GM18873 (cell line): Measurements from ENCODE around the gene MACROD1.
"Not testable (repeated sequence)": the region's sequence is repeated elsewhere in the genome, so short reads cannot be mapped to it uniquely, and the experiment has no call there.

Experiments
- ATAC-seq: cut with Tn5 transposase; IDR thresholded peaks from one replicate; pipeline ENCODE4 v1.9.1; 2021; ENCODE audit warnings: mild to moderate bottlenecking, moderate library complexity, moderate number of reproducible peaks; ENCODE audit not compliant: unreplicated experiment, low FRiP score

MACROD1 gene

GRCh38 chr11:64062185-64063039, 103.5 kb downstream of the MACROD1 start:
- ATAC-seq, result no peak

GRCh38 chr11:64060861-64061444, 105.0 kb downstream of the MACROD1 start:
- ATAC-seq, result no peak

DNA sequence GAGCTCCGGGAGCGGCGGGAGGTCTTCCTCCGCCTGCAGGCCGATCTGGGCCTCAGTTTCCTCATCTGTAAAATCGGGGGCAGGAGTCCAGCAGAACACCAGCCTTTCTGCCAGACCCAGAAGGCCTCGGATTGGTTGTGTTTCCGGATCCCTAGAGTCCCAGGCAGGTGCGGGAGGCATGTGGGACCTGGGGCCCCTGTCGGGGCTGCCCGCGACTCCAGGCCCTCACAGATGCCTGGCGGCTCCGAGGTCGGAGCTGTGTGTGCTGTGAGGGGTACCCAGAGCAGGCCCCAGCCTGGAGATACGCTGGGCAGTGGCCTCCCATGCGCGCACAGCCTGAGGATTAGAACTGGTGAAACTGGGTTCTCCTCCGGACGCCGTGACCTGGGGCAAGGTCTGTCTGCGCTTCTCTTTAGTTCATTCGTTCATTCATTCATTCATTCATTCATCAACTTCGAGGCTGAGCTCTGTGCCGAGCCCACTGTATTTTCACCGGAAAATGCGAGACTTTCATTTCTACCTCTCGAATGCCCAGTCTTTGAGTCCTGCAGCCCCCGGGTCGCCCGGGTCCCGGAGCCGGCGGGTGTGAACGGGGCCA, 105.6 kb downstream of the MACROD1 start:
- no peak for ATAC-seq

DNA sequence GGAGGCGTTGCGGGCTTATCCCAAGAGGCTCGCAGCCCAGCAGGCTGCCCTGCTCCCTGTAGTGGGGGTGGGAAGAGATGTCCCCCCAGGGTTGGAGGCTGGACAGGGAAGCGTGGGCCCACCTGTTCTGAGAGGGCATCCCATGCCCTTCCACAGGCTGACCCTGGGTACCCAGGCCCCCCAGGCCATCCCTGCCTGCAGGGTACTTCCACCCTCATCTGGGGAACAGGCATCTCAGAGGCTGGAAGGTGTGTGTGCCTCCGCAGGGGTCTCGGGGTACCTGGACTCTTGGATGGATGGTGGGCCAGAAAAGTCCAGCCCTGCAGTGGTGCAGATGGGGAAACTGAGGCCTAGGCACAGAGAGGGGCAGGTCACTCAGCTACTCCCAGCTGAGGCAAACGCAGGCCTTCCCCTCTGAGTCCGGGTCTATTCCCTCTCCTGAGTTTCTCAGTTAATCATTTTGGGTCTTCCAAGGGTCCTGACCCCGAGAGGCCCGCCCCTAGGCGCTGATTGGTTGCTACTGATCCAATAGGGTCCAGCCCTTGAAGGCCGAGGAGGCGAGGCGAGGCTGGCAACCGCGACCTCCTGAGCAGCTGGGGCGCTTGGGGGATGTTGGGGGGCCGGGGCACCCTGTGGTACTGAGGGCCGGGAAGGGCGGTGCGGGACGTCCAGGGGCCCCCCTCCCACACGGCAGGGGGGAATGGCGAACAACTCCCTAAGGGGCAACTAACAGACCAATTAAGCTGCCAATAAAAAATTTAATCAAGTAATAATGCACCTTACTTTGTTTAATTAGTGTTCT, 106.4 kb downstream of the MACROD1 start:
- no peak for ATAC-seq

DNA sequence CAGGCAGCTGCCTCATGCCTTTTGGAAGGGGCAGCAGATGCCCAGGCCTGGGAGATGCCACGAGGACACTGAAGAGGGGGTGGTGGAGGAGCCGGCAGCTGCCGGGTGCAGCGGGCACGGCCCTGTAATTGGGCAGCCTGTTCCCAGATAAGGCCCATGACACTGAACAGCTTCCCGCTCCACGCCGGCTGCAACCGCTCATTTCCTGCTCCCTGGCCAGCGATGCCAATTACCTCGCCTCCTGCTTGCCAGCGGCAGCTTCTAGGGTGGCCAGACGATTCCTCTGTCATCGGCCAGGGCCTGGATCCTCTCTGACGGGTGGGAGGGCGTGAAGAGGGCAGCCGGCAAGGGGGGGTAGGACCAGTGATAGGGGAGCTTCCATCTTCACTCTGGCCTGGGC, 107.4 kb downstream of the MACROD1 start:
- ATAC-seq, result no peak

GRCh38 chr11:64057890-64058289, 108.0 kb downstream of the MACROD1 start:
- no peak for ATAC-seq

GRCh38 chr11:64056861-64057260, 109.1 kb downstream of the MACROD1 start:
- no peak for ATAC-seq

DNA sequence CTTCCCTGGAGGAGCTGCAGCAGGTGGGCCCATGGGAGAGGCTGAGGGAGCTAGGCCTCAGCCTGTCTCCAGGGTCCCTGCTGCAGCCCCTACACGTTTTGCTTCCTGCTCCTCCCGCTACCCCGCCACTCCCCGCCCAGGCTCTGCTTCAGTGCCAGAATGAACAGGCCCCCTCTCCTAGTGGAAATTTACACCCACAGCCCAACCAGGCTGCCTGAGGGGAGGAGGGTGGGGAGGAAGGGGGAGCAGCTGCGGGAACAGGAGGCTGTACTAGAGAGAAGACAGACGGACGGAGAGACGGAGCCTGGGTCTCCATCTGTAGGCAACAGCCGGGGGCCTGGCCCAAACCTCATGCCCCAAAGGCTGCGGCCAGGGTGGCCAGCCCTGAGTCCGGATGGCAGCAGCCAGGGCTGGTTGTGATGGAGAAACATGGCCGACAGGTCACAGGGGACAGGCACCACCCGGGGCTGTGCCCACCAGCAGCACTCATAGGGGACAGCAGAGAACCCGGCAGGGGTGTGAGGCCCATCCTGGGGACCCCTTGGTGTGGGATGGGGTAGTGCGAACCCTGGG, 109.6 kb downstream of the MACROD1 start:
- no peak for ATAC-seq

- ATAC-seq, result no peak
Measured at GRCh38 chr11:64055077-64055476, 110.8 kb downstream of the MACROD1 start.

DNA sequence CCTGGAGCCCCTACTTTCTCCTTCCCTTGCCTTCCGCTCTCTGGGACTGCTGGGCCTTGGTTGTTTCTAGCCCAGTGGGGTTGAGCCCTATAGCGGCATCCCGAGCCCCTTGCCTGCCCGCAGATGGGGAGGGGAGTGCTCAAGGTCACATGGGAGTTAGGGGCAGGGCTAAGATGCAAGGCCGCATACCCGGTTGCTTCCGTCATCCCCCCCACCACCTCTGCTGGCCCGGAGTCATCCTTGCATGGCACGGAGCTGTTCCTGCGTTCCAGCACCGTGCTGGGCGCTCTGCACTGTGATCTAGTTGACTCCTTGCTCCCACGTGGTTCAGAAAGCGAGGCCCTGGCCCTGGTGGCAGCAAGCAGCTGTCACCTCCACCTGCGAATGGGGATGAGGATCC, 112.2 kb downstream of the MACROD1 start:
- no peak for ATAC-seq

- ATAC-seq, result no peak
Measured at GRCh38 chr11:64052938-64053622, 112.8 kb downstream of the MACROD1 start.

DNA sequence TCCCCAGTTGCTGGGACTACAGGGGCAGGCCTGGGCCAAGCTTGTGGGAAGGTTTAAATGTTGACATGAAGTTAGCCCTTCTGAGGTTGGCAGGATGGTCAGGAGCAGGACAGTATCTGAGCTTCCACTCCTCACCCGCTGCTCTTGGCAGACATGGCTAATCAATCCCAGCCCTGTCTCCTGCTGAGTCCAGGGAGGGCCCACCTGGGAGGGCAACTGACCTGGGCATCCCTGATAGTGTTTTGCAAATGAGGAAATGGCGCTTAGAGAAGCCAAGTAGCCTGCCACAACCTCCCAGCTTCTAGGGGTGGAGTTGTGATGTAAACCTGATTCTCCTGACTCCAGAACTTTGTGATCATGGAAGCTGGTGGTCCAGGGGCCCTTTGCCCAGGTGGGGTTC, 113.5 kb downstream of the MACROD1 start:
- no peak for ATAC-seq

DNA sequence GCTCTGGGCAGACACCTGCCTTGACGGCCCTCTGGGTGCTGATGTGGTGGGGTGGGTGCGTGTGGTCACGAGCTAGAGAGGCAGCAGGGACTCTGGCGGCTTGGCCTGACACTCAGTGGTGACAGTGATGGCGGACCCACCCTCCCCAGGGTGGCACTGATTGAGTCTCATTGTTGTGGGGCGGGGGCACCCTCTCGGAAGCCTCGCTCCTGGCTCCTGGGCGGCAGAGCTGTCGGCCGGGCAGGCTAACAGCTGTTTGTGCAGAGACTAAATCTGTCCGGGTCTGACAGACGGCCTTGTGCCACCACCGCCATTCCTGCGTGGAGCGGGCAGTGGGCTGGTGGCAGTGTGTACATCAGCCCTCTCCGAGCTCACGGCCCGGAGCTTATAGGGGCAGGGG, 114.6 kb downstream of the MACROD1 start:
- no peak for ATAC-seq

GRCh38 chr11:64049509-64049908, 116.4 kb downstream of the MACROD1 start:
- no peak for ATAC-seq

- no peak for ATAC-seq
Measured at GRCh38 chr11:64048042-64048854, 117.7 kb downstream of the MACROD1 start.

- not testable (repeated sequence) for ATAC-seq
Measured at GRCh38 chr11:64047373-64047772, 118.5 kb downstream of the MACROD1 start.

- no peak for ATAC-seq
Measured at GRCh38 chr11:64045700-64046099, 120.2 kb downstream of the MACROD1 start.

DNA sequence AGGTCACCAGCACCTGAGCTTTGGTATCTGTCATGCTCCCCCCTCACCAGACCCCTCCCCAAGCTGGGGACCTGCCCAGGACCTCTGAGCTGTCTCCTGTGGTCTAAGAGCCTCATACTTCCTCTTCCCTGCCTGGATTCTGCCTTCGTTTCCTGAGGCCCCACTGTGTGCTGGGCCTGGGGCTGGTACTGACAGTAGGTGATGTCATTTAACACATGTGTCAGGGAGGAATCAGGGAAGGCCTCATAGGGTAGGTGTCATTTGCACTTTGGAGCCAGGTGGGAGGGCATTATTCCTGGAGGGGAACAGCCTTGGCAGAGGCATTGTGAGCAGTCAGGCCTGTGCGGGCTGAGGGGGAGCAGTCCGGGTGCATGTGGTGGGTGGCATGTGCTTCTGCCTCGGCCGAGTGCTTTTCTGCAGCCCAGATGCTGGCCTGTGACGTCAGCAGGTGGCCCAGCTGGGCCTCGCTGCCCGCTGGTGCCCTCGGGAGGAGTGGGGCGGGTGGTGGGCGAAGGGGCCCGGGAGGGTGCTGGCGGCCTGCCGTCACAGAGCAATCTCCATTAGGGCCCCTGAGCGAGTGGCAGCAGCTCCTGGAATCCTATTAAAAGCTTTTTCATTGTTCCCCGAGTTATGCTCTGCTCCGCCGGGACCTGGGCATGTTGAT, 121.1 kb downstream of the MACROD1 start:
- ATAC-seq, result no peak

- ATAC-seq, result no peak
Measured at GRCh38 chr11:64043545-64043944, 122.4 kb downstream of the MACROD1 start.
